ENCODE data around the gene HOATZ.

The HOATZ gene

GRCh38 chr11:111521135-111521534, 6.6 kb downstream of the HOATZ start:
- no peak for DNase-seq (ENCODE audit: low read depth in 2 of 3, low spot score in 1 of 3)

GRCh38 chr11:111522426-111522825, 7.8 kb downstream of the HOATZ start:
- no peak for DNase-seq (ENCODE audit: low read depth in 2 of 3, low spot score in 1 of 3)

- DNase-seq (ENCODE audit: low read depth in 2 of 3, low spot score in 1 of 3) = no peak
These were observed 8.8 kb downstream of the HOATZ start for GRCh38 chr11:111523343-111523742.

GRCh38 chr11:111524056-111524455, 9.5 kb downstream of the HOATZ start:
- DNase-seq (ENCODE audit: low read depth in 2 of 3, low spot score in 1 of 3) = no peak

- DNase-seq (ENCODE audit: low read depth in 2 of 3, low spot score in 1 of 3) = no peak
These were observed 10.9 kb downstream of the HOATZ start for GRCh38 chr11:111525456-111525855.

- no peak for DNase-seq (ENCODE audit: low read depth in 2 of 3, low spot score in 1 of 3)
These were observed 11.9 kb downstream of the HOATZ start for GRCh38 chr11:111526501-111526900.

GRCh38 chr11:111527279-111527678, 12.7 kb downstream of the HOATZ start:
- DNase-seq (ENCODE audit: low read depth in 2 of 3, low spot score in 1 of 3) = no peak

- no peak for DNase-seq (ENCODE audit: low read depth in 2 of 3, low spot score in 1 of 3)
These were observed 14.0 kb downstream of the HOATZ start for GRCh38 chr11:111528557-111528956.

- DNase-seq (ENCODE audit: low read depth in 2 of 3, low spot score in 1 of 3) = no peak
These were observed 15.5 kb downstream of the HOATZ start for GRCh38 chr11:111530091-111530490.

GRCh38 chr11:111531136-111531535, 16.6 kb downstream of the HOATZ start:
- DNase-seq (ENCODE audit: low read depth in 2 of 3, low spot score in 1 of 3) = no peak

- DNase-seq (ENCODE audit: low read depth in 2 of 3, low spot score in 1 of 3) = peak; percentile 53 to 63 (median 62)
These were observed 17.2 kb downstream of the HOATZ start for GRCh38 chr11:111531687-111532364.

- no peak for DNase-seq (ENCODE audit: low read depth in 2 of 3, low spot score in 1 of 3)
These were observed 17.8 kb downstream of the HOATZ start for GRCh38 chr11:111532365-111532709.

GRCh38 chr11:111535281-111535680, 20.7 kb downstream of the HOATZ start:
- no peak for DNase-seq (ENCODE audit: low read depth in 2 of 3, low spot score in 1 of 3)

- no peak for DNase-seq (ENCODE audit: low read depth in 2 of 3, low spot score in 1 of 3)
These were observed 22.8 kb downstream of the HOATZ start for GRCh38 chr11:111537336-111537860.

GRCh38 chr11:111538407-111539114, 24.0 kb downstream of the HOATZ start:
- no peak for DNase-seq (ENCODE audit: low read depth in 2 of 3, low spot score in 1 of 3)

- DNase-seq (ENCODE audit: low read depth in 2 of 3, low spot score in 1 of 3) = no peak
These were observed 25.0 kb downstream of the HOATZ start for GRCh38 chr11:111539426-111540113.

GRCh38 chr11:111540114-111540936, 25.7 kb downstream of the HOATZ start, which contains the start of gene LAYN:
Gene LAYN (plus strand): TSS chr11:111540720. CDS start chr11:111540844, 124 bp downstream.
- no peak for DNase-seq (ENCODE audit: low read depth in 2 of 3, low spot score in 1 of 3)

GRCh38 chr11:111540937-111541253, 26.3 kb downstream of the HOATZ start:
- DNase-seq (ENCODE audit: low read depth in 2 of 3, low spot score in 1 of 3) = no peak

- DNase-seq (ENCODE audit: low read depth in 2 of 3, low spot score in 1 of 3) = no peak
These were observed 26.9 kb downstream of the HOATZ start for GRCh38 chr11:111541254-111542061.

GRCh38 chr11:111542606-111543275, 28.2 kb downstream of the HOATZ start:
- DNase-seq (ENCODE audit: low read depth in 2 of 3, low spot score in 1 of 3) = no peak
